ENCODE data around the gene DNAJB9. TPM values are rescaled to one million over a fixed set of nuclear protein-coding genes. Genes with fewer than 3 reads are reported as not detected.

DNAJB9 gene
- total RNA-seq, 2 donors from 2014 or later = 30.2 to 53.9 TPM

DNA sequence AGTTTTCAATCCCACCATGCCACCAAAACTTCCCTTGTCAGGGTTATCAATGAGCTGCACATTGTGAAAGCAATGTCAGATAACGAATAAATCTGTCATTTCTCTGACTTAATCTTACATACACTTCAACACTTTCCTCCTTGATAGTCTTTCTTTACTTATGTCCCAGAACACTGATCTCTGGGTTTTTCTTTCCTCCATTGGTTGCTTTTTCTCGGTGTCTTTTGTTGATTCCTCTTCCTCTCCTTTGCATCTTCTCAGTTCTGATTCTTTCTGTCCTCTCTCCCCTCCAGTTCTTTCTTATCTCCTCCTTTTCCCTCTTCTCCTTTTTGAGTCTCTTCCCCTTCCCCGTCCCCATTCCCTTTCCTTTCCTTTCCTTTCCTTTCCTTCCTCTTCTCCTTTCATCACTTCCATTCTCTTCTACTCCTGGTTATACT is 16.6 kb downstream of the DNAJB9 start:
- TF ChIP-seq, protein P1, sequence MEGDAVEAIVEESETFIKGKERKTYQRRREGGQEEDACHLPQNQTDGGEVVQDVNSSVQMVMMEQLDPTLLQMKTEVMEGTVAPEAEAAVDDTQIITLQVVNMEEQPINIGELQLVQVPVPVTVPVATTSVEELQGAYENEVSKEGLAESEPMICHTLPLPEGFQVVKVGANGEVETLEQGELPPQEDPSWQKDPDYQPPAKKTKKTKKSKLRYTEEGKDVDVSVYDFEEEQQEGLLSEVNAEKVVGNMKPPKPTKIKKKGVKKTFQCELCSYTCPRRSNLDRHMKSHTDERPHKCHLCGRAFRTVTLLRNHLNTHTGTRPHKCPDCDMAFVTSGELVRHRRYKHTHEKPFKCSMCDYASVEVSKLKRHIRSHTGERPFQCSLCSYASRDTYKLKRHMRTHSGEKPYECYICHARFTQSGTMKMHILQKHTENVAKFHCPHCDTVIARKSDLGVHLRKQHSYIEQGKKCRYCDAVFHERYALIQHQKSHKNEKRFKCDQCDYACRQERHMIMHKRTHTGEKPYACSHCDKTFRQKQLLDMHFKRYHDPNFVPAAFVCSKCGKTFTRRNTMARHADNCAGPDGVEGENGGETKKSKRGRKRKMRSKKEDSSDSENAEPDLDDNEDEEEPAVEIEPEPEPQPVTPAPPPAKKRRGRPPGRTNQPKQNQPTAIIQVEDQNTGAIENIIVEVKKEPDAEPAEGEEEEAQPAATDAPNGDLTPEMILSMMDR (IDR thresholded peaks at IDR 0.05) = no peak
- no peaks in the 10 kb centered on the region for H3K4me1 ChIP-seq (ENCODE audit: control insufficient read depth in 1 of 2, low read depth in 2 of 2)

DNA sequence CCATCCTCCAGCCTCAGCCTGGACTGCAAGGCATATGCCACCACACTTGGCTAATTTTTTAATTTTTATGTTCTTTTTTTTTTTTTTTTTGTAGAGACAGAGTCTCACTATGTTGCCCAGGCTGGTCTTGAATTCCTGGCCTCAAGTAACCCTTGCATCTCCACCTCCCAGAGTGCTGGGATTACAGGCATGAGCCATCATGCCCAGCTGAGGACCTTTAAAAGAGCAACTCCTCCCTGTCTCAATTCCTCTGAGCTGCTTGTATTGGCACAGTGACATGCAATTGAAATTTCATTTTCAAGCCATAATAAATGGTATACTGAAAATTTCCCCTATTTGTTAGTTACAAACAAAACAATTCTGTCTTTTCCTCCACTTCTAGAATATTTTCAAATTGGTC is 19.5 kb downstream of the DNAJB9 start:
- no peak overlapping the region for H3K4me3 ChIP-seq
- H3K27me3 ChIP-seq (replicated peaks; ENCODE audit: insufficient read depth) = no peaks in the 10 kb centered on the region
- no peaks in the 10 kb centered on the region for H3K4me1 ChIP-seq (ENCODE audit: control insufficient read depth in 1 of 2, low read depth in 2 of 2)
- ATAC-seq (ENCODE audit: insufficient number of reproducible peaks, low FRiP score, low read depth) (no peak), DNase-seq (ENCODE audit: low spot score) (no peak)
- no peaks in the 10 kb centered on the region for H3K36me3 ChIP-seq
- H3K9me3 ChIP-seq = no peaks in the 10 kb centered on the region
- no peak overlapping the region for H3K27ac ChIP-seq
- TF ChIP-seq, protein P1 (IDR thresholded peaks at IDR 0.05) = no peak

More for the DNA sequence above, 16.6 kb downstream of the DNAJB9 start:
- ATAC-seq (ENCODE audit: insufficient number of reproducible peaks, low FRiP score, low read depth) (no peak), DNase-seq (ENCODE audit: low spot score) (no peak)
- H3K27me3 ChIP-seq (replicated peaks; ENCODE audit: insufficient read depth) = no peaks in the 10 kb centered on the region
- H3K27ac ChIP-seq = no peak overlapping the region
- H3K36me3 ChIP-seq = no peaks in the 10 kb centered on the region
- no peak overlapping the region for H3K4me3 ChIP-seq
- H3K9me3 ChIP-seq = no peaks in the 10 kb centered on the region

DNA sequence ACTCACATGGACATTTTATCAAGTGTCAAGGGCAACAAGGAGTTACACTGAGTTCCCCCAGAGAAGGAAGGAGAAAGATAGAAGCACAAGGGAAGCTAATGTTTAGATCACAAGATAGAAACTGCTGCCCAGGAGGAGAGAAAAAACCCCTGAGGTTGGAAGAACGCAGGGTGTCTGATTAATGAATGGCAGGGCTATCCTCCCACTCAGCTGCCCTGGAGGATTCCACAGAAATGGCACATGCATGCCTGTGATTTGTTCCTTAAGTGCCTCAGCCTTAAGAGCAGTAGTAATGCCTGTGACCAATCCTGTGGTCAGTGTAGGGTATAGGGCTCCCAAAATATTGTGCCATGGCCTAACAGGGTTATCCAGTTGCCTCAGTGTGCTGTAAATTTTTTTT is 20.2 kb downstream of the DNAJB9 start:
- H3K27me3 ChIP-seq (replicated peaks; ENCODE audit: insufficient read depth) = no peaks in the 10 kb centered on the region
- no peak for ATAC-seq (ENCODE audit: insufficient number of reproducible peaks, low FRiP score, low read depth)
- H3K4me1 ChIP-seq (ENCODE audit: control insufficient read depth in 1 of 2, low read depth in 2 of 2) = no peaks in the 10 kb centered on the region
- DNase-seq (ENCODE audit: low spot score) = no peak
- no peak overlapping the region for H3K27ac ChIP-seq
- no peak overlapping the region for H3K4me3 ChIP-seq
- H3K9me3 ChIP-seq = no peaks in the 10 kb centered on the region
- no peaks in the 10 kb centered on the region for H3K36me3 ChIP-seq
- TF ChIP-seq, protein P1 (IDR thresholded peaks at IDR 0.05) = no peak

DNA sequence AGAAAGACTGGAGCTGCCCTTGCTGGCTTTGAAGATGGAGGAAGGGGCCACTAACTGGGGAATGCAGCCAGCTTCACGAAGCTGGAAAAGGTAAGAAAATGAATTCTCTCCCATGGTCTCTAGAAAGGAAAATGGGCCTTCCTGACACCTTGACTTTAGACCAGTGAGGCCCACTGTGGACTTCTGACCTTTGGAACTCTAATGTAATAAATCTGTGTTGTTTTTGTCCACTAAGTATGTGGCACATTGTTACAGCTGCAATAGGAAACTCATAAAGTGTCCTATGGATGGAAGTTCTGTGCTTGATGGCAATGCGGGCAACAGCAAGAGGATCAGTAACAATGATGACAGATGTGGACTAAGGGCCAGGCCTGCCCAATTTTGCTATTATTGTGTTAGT is 20.9 kb downstream of the DNAJB9 start:
- no peak for ATAC-seq (ENCODE audit: insufficient number of reproducible peaks, low FRiP score, low read depth)

DNA sequence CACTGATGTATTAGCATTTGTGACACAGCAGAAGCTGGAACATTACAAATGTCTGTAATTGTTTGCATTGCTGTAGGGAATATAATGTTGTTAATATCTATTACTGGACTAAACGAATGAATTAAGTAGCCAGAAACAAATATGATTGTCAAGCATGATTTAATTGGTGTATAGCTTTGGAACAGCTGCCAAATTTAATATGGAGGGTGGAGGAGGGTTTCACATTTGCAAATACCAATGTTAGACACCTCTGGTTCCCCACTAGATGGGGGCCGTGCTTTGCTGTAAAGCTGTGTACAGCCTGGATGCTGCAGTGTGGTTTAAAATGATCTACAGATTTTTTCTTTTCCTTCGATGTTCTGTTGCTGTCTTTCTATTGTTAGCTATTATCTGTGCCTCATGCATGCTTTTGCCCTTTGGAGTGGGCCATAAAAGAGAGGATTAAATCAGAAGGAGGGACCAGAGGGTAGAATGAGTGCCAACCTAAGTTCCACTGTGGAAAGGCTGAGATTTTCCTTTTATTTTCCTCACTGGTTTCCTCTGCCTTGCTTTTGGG is 23.1 kb downstream of the DNAJB9 start:
- no peak overlapping the region for H3K27ac ChIP-seq
- no peaks in the 10 kb centered on the region for H3K4me1 ChIP-seq (ENCODE audit: control insufficient read depth in 1 of 2, low read depth in 2 of 2)
- ATAC-seq (ENCODE audit: insufficient number of reproducible peaks, low FRiP score, low read depth) (no peak), DNase-seq (ENCODE audit: low spot score) (no peak)
- no peaks in the 10 kb centered on the region for H3K9me3 ChIP-seq
- H3K27me3 ChIP-seq (replicated peaks; ENCODE audit: insufficient read depth) = no peaks in the 10 kb centered on the region
- H3K36me3 ChIP-seq = no peaks in the 10 kb centered on the region
- TF ChIP-seq, protein P1 (IDR thresholded peaks at IDR 0.05) = no peak
- H3K4me3 ChIP-seq = no peak overlapping the region

More for the DNA sequence above, 20.9 kb downstream of the DNAJB9 start:
- TF ChIP-seq, protein P1 (IDR thresholded peaks at IDR 0.05) = no peak
- no peak overlapping the region for H3K4me3 ChIP-seq
- H3K36me3 ChIP-seq = no peaks in the 10 kb centered on the region
- H3K9me3 ChIP-seq = no peaks in the 10 kb centered on the region
- DNase-seq (ENCODE audit: low spot score) = no peak
- H3K27ac ChIP-seq = no peak overlapping the region
- no peaks in the 10 kb centered on the region for H3K27me3 ChIP-seq (replicated peaks; ENCODE audit: insufficient read depth)
- H3K4me1 ChIP-seq (ENCODE audit: control insufficient read depth in 1 of 2, low read depth in 2 of 2) = no peaks in the 10 kb centered on the region

All from thoracic aorta (tissue), 2 donors.